K562 (cell line): ENCODE results near the gene RPH3AL. TPM values are rescaled to one million over a fixed set of nuclear protein-coding genes. Genes with fewer than 3 reads are reported as not detected.

Source experiments
- CBX2 ChIP-seq: fragments of 200-600 bp; sonication (generic); IDR thresholded peaks from one replicate; pipeline ENCODE4 v1.6.1; 2012; ENCODE audit warnings: mild to moderate bottlenecking, low read length, inconsistent platforms; ENCODE audit not compliant: insufficient read depth, poor library complexity, severe bottlenecking
- ELF1 ChIP-seq: fragments of 200-800 bp; sonication (Bioruptor generic); IDR thresholded peaks from 2 replicates; pipeline ENCODE4 v1.6.1; 2016; ENCODE audit warnings: missing genetic modification characterization, missing compliant biosample characterization
- MTA3 ChIP-seq: fragments of 450-650 bp; formaldehyde crosslinking; IDR thresholded peaks from 2 replicates; pipeline ENCODE4 v1.6.1; 2017; ENCODE audit warnings: mild to moderate bottlenecking, borderline replicate concordance
- polyA plus RNA-seq, 8 experiments: library from polyadenylated mRNA; depleted of rRNA in 4 of 8; stranded (reverse) in 5 of 8; unstranded in 3 of 8; fragments of >200 nt; fragmentation: Nextera tagmentation in 2 of 8; fragmentation: Illumina TruSeq in 1 of 8; extraction: Ambion mirVana in 2 of 8; extraction: Trizol in 1 of 8; gene quantifications; 2 replicates each; pipeline versions ENCODE4 v1.2.1 to v1.2.3, GENCODE V29; 2011 to 2014; ENCODE audit warnings: inconsistent platforms in 1 of 8, missing spikeins in 1 of 8
- total RNA-seq, 7 experiments: library from RNA; depleted of rRNA in 6 of 7; stranded (reverse); fragments of >200 nt in 6 of 7; fragmentation: Illumina TruSeq in 2 of 7; extraction: Trizol in 2 of 7; gene quantifications; 2 replicates each; pipeline versions ENCODE4 v1.2.1 to v1.2.3, GENCODE V29; 2011 to 2021; ENCODE audit warnings: low replicate concordance in 1 of 7
- TF ChIP-seq, protein P1 (sequence below): fragments of 200-600 bp; sonication (generic); IDR thresholded peaks from one replicate; pipeline ENCODE4 v1.6.1; 2012; ENCODE audit warnings: mild to moderate bottlenecking, low read depth, low read length, inconsistent platforms

Gene RPH3AL
- total and polyA plus RNA-seq, 9 of the 15 experiments (the other 6 are each of a cell fraction or from before 2014, with no cell fraction given): 0.18 to 1.7 (median 0.39) TPM

DNA sequence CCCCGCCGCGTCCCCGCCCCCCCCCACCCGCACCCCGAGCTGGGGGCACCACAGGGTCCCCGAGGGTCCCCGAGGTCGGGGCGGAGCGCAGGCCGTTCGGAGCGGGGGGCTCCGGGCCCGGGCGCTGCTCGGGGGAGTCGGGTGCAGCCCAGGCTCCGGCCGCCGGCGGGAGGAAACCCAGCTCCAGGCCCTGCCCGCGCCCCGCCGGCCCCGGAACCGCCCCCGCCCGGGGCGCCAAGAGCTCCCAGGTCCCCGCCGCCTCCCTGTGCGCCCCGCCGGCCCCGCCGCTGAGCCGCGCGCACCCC lies 33.2 kb upstream of the RPH3AL start (continued):
- TF ChIP-seq, protein P1, sequence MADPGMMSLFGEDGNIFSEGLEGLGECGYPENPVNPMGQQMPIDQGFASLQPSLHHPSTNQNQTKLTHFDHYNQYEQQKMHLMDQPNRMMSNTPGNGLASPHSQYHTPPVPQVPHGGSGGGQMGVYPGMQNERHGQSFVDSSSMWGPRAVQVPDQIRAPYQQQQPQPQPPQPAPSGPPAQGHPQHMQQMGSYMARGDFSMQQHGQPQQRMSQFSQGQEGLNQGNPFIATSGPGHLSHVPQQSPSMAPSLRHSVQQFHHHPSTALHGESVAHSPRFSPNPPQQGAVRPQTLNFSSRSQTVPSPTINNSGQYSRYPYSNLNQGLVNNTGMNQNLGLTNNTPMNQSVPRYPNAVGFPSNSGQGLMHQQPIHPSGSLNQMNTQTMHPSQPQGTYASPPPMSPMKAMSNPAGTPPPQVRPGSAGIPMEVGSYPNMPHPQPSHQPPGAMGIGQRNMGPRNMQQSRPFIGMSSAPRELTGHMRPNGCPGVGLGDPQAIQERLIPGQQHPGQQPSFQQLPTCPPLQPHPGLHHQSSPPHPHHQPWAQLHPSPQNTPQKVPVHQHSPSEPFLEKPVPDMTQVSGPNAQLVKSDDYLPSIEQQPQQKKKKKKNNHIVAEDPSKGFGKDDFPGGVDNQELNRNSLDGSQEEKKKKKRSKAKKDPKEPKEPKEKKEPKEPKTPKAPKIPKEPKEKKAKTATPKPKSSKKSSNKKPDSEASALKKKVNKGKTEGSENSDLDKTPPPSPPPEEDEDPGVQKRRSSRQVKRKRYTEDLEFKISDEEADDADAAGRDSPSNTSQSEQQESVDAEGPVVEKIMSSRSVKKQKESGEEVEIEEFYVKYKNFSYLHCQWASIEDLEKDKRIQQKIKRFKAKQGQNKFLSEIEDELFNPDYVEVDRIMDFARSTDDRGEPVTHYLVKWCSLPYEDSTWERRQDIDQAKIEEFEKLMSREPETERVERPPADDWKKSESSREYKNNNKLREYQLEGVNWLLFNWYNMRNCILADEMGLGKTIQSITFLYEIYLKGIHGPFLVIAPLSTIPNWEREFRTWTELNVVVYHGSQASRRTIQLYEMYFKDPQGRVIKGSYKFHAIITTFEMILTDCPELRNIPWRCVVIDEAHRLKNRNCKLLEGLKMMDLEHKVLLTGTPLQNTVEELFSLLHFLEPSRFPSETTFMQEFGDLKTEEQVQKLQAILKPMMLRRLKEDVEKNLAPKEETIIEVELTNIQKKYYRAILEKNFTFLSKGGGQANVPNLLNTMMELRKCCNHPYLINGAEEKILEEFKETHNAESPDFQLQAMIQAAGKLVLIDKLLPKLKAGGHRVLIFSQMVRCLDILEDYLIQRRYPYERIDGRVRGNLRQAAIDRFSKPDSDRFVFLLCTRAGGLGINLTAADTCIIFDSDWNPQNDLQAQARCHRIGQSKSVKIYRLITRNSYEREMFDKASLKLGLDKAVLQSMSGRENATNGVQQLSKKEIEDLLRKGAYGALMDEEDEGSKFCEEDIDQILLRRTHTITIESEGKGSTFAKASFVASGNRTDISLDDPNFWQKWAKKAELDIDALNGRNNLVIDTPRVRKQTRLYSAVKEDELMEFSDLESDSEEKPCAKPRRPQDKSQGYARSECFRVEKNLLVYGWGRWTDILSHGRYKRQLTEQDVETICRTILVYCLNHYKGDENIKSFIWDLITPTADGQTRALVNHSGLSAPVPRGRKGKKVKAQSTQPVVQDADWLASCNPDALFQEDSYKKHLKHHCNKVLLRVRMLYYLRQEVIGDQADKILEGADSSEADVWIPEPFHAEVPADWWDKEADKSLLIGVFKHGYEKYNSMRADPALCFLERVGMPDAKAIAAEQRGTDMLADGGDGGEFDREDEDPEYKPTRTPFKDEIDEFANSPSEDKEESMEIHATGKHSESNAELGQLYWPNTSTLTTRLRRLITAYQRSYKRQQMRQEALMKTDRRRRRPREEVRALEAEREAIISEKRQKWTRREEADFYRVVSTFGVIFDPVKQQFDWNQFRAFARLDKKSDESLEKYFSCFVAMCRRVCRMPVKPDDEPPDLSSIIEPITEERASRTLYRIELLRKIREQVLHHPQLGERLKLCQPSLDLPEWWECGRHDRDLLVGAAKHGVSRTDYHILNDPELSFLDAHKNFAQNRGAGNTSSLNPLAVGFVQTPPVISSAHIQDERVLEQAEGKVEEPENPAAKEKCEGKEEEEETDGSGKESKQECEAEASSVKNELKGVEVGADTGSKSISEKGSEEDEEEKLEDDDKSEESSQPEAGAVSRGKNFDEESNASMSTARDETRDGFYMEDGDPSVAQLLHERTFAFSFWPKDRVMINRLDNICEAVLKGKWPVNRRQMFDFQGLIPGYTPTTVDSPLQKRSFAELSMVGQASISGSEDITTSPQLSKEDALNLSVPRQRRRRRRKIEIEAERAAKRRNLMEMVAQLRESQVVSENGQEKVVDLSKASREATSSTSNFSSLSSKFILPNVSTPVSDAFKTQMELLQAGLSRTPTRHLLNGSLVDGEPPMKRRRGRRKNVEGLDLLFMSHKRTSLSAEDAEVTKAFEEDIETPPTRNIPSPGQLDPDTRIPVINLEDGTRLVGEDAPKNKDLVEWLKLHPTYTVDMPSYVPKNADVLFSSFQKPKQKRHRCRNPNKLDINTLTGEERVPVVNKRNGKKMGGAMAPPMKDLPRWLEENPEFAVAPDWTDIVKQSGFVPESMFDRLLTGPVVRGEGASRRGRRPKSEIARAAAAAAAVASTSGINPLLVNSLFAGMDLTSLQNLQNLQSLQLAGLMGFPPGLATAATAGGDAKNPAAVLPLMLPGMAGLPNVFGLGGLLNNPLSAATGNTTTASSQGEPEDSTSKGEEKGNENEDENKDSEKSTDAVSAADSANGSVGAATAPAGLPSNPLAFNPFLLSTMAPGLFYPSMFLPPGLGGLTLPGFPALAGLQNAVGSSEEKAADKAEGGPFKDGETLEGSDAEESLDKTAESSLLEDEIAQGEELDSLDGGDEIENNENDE: no peak
- TF ChIP-seq CBX2: no peak
- TF ChIP-seq MTA3: no peak
- TF ChIP-seq ELF1 (tag): peak; percentile 30; the same call in 1 of the 2 replicates
- TF ChIP-seq, all 486 proteins: peak for 1
